ENCODE measurements around the gene NOL4L.

DNA sequence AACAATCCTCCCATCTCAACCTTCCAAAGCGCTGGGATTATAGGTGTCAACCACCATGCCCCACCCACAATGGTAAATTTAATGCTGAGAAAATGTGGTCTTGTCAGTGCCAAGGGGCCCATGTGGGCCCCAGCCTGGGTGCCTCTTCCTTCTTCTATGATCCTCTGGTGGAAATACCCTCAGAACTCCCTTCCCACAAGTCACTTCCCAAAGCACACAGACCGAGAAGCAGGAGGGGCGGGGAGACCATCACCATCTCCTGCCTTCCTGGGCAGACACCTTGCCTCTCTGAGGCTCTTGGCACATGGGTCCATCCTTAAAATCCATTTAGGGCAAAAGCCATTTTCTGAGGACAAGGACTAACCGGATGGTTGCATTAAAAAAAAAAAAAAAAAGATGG is 59.0 kb downstream of the NOL4L start:
- TF ChIP-seq, protein P1, sequence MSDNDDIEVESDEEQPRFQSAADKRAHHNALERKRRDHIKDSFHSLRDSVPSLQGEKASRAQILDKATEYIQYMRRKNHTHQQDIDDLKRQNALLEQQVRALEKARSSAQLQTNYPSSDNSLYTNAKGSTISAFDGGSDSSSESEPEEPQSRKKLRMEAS (IDR thresholded peaks at IDR 0.05; ENCODE audit: low read depth, low read length) = no peak
- no peak for TF ChIP-seq POLR2A (IDR thresholded peaks at IDR 0.05; ENCODE audit: extremely low read depth, insufficient read length)

Measured in NB4 (cell line).